Tibial nerve (tissue), 4 donors: ENCODE results near the gene CPEB3. TPM values are rescaled to one million over a fixed set of nuclear protein-coding genes. Genes with fewer than 3 reads are reported as not detected.

ENCODE experiments used
- DNase-seq, 2 donors: peaks; one replicate each; pipeline ENCODE4 v3.0.0-alpha.2; 2019; ENCODE audit warnings: low spot score in 2 of 2
- H3K27ac ChIP-seq, 4 donors: fragments of 200-600 bp; sonication (generic) in 3 of 4; one replicate each; pipeline ENCODE4 v1.5.1; 2017 to 2019; ENCODE audit warnings: mild to moderate bottlenecking in 1 of 4
- H3K27me3 ChIP-seq, 2 donors: fragments of 200-600 bp; sonication (generic) in 1 of 2; one replicate each; pipeline versions ENCODE4 v1.5.1 to v1.6.0; 2017 to 2019
- H3K36me3 ChIP-seq, 3 donors: fragments of 200-600 bp; sonication (generic); one replicate each; pipeline ENCODE4 v1.5.1; 2018 to 2019
- H3K4me1 ChIP-seq, 4 donors: fragments of 200-600 bp; sonication (generic) in 3 of 4; one replicate each; pipeline ENCODE4 v1.5.1; 2017 to 2019
- H3K4me3 ChIP-seq, 4 donors: fragments of 200-600 bp; sonication (generic) in 3 of 4; one replicate each; pipeline ENCODE4 v1.5.1; 2017 to 2019; ENCODE audit warnings: mild to moderate bottlenecking in 1 of 4, moderate library complexity in 1 of 4
- H3K9me3 ChIP-seq, 4 donors: fragments of 200-600 bp; sonication (generic) in 3 of 4; one replicate each; pipeline ENCODE4 v1.5.1; 2017 to 2019
- EP300 ChIP-seq, 2 donors: sonication (generic); formaldehyde crosslinking; IDR thresholded peaks; one replicate each; pipeline ENCODE4 v1.6.1; 2017; ENCODE audit warnings: antibody characterized with exemption in 2 of 2, mild to moderate bottlenecking in 1 of 2
- POLR2A ChIP-seq, 2 donors: fragments of 450-650 bp; IDR thresholded peaks; one replicate each; pipeline ENCODE4 v1.6.1; 2017; ENCODE audit warnings: antibody characterized with exemption in 2 of 2, mild to moderate bottlenecking in 2 of 2, moderate library complexity in 2 of 2
- WGBS, 2 donors: methylation state at CpG; one replicate each; pipeline ENCODE4 v1.1.5; 2018; 5-methylcytosine and 5-hydroxymethylcytosine counted together
- total RNA-seq, 4 donors: library from RNA; depleted of rRNA; stranded (reverse); fragments of >200 nt; gene quantifications; one replicate each; pipeline ENCODE4 v1.1.0, GENCODE V29; 2016
- TF ChIP-seq, protein P1 (sequence below), 5 experiments: fragments of 200-600 bp in 3 of 5; fragments of 450-650 bp in 2 of 5; sonication (generic) in 3 of 5; IDR thresholded peaks; one replicate each; pipeline ENCODE4 v1.5.1; 2016 to 2019; ENCODE audit warnings: antibody characterized with exemption in 5 of 5, mild to moderate bottlenecking in 3 of 5, moderate library complexity in 2 of 5

CPEB3 gene
- total RNA-seq, 4 donors from 2014 or later, result 6.7 to 11.4 (median 8.8) TPM

DNA sequence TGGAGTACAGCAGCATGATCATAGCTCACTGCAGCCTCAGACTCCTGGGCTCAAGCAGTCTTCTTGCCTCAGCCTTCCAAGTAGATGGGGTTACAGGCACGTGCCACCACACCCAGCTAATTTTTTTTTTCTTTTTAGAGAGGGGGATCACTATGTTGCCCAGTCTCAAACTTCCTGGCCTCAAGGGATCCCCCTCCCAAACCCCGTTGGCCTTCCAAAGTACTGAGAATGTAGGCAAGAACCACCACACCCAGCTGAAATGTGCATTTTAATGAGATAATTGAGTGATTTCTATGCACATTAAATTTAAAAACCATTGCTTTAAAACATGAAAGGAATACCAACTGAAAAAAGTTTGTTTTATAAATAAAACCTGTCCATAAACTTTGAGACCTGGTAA is 25.7 kb upstream of the CPEB3 start:
- WGBS, 2 donors, result 50 to 68% methylated on average over 2 of the region's 2 CpGs
- Histone ChIP-seq H3K27ac (no peak overlapping the region), H3K9me3 (no peaks in the 10 kb centered on the region), H3K4me3 (no peak overlapping the region), H3K27me3 (no peaks in the 10 kb centered on the region), H3K4me1 (peaks cover 0 to 23% (median 0%) of the 10 kb centered on the region in 4 donors), H3K36me3 (peaks cover 0 to 54% (median 3%) of the 10 kb centered on the region in 3 donors)
- no peak for DNase-seq
- TF ChIP-seq EP300 (IDR thresholded peaks at IDR 0.05), result no peak
- no peak for TF ChIP-seq POLR2A (IDR thresholded peaks at IDR 0.05)
- TF ChIP-seq, protein P1, sequence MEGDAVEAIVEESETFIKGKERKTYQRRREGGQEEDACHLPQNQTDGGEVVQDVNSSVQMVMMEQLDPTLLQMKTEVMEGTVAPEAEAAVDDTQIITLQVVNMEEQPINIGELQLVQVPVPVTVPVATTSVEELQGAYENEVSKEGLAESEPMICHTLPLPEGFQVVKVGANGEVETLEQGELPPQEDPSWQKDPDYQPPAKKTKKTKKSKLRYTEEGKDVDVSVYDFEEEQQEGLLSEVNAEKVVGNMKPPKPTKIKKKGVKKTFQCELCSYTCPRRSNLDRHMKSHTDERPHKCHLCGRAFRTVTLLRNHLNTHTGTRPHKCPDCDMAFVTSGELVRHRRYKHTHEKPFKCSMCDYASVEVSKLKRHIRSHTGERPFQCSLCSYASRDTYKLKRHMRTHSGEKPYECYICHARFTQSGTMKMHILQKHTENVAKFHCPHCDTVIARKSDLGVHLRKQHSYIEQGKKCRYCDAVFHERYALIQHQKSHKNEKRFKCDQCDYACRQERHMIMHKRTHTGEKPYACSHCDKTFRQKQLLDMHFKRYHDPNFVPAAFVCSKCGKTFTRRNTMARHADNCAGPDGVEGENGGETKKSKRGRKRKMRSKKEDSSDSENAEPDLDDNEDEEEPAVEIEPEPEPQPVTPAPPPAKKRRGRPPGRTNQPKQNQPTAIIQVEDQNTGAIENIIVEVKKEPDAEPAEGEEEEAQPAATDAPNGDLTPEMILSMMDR (IDR thresholded peaks at IDR 0.05), result no peak

DNA sequence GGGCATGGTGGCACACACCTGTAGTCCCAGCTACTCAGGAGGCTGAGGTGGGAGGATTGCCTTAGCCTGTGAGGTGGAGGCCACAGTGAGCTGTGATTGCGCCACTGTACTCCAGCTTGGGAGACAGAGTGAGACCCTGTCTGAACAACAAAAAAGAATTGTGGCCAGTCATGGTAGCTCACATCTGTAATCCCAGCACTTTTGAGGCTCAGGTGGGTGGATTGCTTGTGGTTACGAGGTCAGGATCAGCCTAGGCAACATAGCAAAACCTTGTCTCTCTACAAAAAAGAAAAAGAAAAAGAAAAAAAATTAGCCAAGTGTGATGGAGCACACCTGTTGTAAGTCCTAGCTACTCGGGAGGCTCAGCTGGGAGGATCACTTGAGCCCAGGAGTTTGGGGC is 22.9 kb upstream of the CPEB3 start:
- Histone ChIP-seq H3K4me3 (no peak overlapping the region), H3K36me3 (peaks cover 0 to 37% (median 2%) of the 10 kb centered on the region in 3 donors), H3K4me1 (peaks cover 0 to 23% (median 0%) of the 10 kb centered on the region in 4 donors), H3K27me3 (no peaks in the 10 kb centered on the region), H3K27ac (no peak overlapping the region), H3K9me3 (no peaks in the 10 kb centered on the region)
- DNase-seq, result no peak
- TF ChIP-seq, protein P1 (IDR thresholded peaks at IDR 0.05), result no peak
- TF ChIP-seq EP300 (IDR thresholded peaks at IDR 0.05), result no peak
- WGBS, 2 donors, result 93 to 99% methylated on average over 3 of the region's 3 CpGs

DNA sequence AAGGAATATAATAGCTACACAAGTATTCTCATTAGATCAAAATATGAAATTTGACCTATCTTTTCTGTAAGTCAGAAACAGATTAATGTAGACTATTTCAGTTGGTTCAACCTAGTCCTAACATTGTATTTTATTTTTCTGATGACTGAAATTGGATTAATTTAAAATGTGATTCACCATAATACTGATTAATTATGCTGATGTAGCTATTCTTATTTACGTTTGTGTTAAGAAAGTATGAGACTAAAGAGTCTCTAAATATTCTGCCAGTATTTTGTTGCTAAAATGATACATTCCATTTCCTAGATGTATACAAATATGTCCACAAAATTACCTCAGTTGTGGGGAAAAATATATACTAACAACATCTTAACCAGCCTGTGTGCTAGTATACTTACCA is 18.4 kb upstream of the CPEB3 start:
- no peaks in the 10 kb centered on the region for H3K27me3 ChIP-seq
- 61 to 74% methylated on average over 1 of the region's 1 CpG for WGBS, 2 donors
- H3K4me1 ChIP-seq, result peaks cover 0 to 7% (median 0%) of the 10 kb centered on the region in 4 donors
- TF ChIP-seq, protein P1 (IDR thresholded peaks at IDR 0.05), result no peak
- TF ChIP-seq POLR2A (IDR thresholded peaks at IDR 0.05), result no peak
- no peak overlapping the region for H3K4me3 ChIP-seq
- DNase-seq, result no peak
- H3K36me3 ChIP-seq, result peaks cover 0 to 30% (median 0%) of the 10 kb centered on the region in 3 donors
- H3K9me3 ChIP-seq, result no peaks in the 10 kb centered on the region
- H3K27ac ChIP-seq, result no peak overlapping the region

DNA sequence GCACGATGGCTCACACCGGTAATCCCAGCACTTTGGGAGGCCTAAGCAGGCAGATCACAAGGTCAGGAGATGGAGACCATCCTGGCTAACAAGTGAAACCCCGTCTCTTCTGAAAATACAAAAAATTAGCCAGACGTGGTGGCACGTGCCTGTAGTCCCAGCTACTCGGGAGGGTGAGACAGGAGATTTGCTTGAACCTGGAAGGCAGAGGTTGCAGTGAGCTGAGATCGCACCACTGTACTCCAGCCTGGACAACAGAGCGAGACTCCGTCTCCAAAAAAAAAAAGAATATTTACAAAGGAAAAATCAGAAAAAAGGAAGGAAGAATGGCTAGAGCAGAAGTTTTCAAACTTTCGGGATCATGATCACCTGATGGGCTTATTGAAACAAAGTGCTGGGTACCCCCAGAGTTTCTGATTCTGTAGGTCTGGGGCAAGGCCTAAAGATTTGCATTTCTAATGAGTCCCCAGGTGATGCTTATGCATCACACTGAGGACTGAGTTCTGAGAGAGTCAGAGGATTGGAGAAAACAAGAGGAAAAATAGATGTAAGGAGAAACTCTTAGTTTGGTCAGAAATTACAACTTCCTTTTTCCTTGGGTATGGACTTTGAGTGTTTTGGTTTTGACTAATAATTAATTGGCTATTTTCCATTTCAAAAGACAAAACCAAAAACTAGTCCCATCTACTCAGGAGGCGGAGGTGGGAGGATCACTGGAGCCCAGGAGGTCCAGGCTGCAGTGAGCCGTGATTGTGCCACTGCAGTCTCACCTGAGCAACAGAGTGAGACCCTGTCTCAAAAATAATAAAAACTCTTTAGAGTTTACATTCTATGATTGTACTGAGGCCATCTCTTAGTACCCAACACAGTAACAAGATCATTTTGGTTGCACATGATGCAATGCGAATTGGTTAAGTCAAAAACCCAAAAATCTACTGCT is 14.5 kb upstream of the CPEB3 start:
- 85 to 90% methylated on average over 13 of the region's 13 CpGs for WGBS, 2 donors
- no peak for DNase-seq
- Histone ChIP-seq H3K9me3 (no peaks in the 10 kb centered on the region), H3K27ac (no peak overlapping the region), H3K27me3 (no peaks in the 10 kb centered on the region), H3K36me3 (peaks cover 0 to 3% (median 0%) of the 10 kb centered on the region in 3 donors), H3K4me3 (no peak overlapping the region), H3K4me1 (peaks cover 0 to 21% (median 4%) of the 10 kb centered on the region in 4 donors)
- TF ChIP-seq POLR2A (IDR thresholded peaks at IDR 0.05) (no peak), EP300 (IDR thresholded peaks at IDR 0.05) (no peak)
- TF ChIP-seq, protein P1 (IDR thresholded peaks at IDR 0.05), result no peak

DNA sequence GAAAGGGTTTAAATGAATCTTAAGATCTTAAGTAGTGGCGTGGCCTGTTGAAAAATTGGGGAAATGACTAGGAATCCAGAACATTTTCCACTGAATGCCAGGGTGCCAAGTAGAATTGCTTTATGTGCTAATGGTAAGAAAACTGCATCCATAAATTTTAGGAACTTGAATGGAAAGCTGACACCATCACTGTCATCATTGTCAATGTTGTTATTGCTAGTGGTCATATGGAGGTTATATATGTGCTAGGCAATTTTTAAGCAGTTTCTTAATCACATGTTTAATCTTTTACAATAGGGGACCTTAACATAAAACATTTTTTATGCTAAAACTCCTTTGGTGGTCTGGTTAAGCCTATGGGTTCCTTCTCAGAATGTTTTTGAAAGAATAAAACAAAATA is 13.2 kb upstream of the CPEB3 start:
- 51 to 53% methylated on average over 1 of the region's 1 CpG for WGBS, 2 donors
- H3K9me3 ChIP-seq, result no peaks in the 10 kb centered on the region
- H3K27me3 ChIP-seq, result no peaks in the 10 kb centered on the region
- peaks cover 0 to 30% (median 4%) of the 10 kb centered on the region in 4 donors for H3K4me1 ChIP-seq
- H3K27ac ChIP-seq, result no peak overlapping the region
- H3K36me3 ChIP-seq, result peaks cover 0 to 6% (median 0%) of the 10 kb centered on the region in 3 donors
- H3K4me3 ChIP-seq, result no peak overlapping the region
- DNase-seq, result no peak
- TF ChIP-seq POLR2A (IDR thresholded peaks at IDR 0.05) (no peak), EP300 (IDR thresholded peaks at IDR 0.05) (no peak)
- TF ChIP-seq, protein P1 (IDR thresholded peaks at IDR 0.05), result no peak
